ENCODE results near the gene UTP4. TPM values are rescaled to one million over a fixed set of nuclear protein-coding genes. Genes with fewer than 3 reads are reported as not detected.
"Not testable (repeated sequence)": the region's sequence is repeated elsewhere in the genome, so short reads cannot be mapped to it uniquely, and the experiment has no call there.

Gene UTP4
- total and polyA plus RNA-seq, 2 of the 8 experiments (the other 6 are each of a cell fraction or from before 2014, with no cell fraction given), result 101 to 118 TPM

- FAIRE-seq; H3K23me2 ChIP-seq (ENCODE audit: low read depth, low read length); H3K9ac ChIP-seq (replicated peaks in 1 of 4; ENCODE audit: extremely low read depth in 1 of 4, low read depth in 3 of 4, low read length in 3 of 4); H3K4ac ChIP-seq (replicated peaks; ENCODE audit: insufficient read length, low read depth, low read length); H3K4me1 ChIP-seq (replicated peaks in 1 of 4; ENCODE audit: control insufficient read depth in 3 of 4, insufficient read depth in 4 of 4, low read length in 3 of 4); H3K4me2 ChIP-seq (ENCODE audit: insufficient read depth in 1 of 2, low read depth in 2 of 2, low read length in 2 of 2); H4K5ac ChIP-seq (ENCODE audit: insufficient read length, low read depth, low read length); H3K4me3 ChIP-seq (ENCODE audit: extremely low read depth in 1 of 4, insufficient read depth in 2 of 4, low read depth in 3 of 4, low read length in 4 of 4); DNase-seq (ENCODE audit: low read depth in 1 of 2, low spot score in 2 of 2); H3K14ac ChIP-seq (ENCODE audit: insufficient read length); H3K27me3 ChIP-seq (replicated peaks in 1 of 4; ENCODE audit: control insufficient read depth in 3 of 4, extremely low read depth in 1 of 4, insufficient read depth in 3 of 4, low read length in 3 of 4); H3K79me2 ChIP-seq (ENCODE audit: control insufficient read depth in 1 of 2, insufficient read depth in 2 of 2, low read length in 2 of 2); H3K23ac ChIP-seq (ENCODE audit: insufficient read length); H2BK15ac ChIP-seq (ENCODE audit: low read length); H4K91ac ChIP-seq (replicated peaks; ENCODE audit: insufficient read length, low read length); H4K8ac ChIP-seq (ENCODE audit: extremely low read depth, insufficient read depth, low read length); H2BK20ac ChIP-seq (ENCODE audit: low read length); H2AFZ ChIP-seq (ENCODE audit: low read length); H3K27ac ChIP-seq (ENCODE audit: low read depth, low read length); H2BK5ac ChIP-seq (ENCODE audit: low read depth, low read length); H2BK12ac ChIP-seq (ENCODE audit: low read depth, low read length); H3K18ac ChIP-seq (ENCODE audit: extremely low read depth, low read length); H3K79me1 ChIP-seq (ENCODE audit: low read depth, low read length); H4K20me1 ChIP-seq (replicated peaks in 1 of 2; ENCODE audit: control insufficient read depth in 1 of 2, insufficient read depth in 2 of 2, low read length in 2 of 2); H3K9me3 ChIP-seq (ENCODE audit: insufficient read depth in 2 of 2, low read depth in 1 of 2, low read length in 1 of 2); H2AK5ac ChIP-seq (ENCODE audit: low read depth, low read length); H3K56ac ChIP-seq (replicated peaks; ENCODE audit: insufficient read length, low read depth, low read length); H2BK120ac ChIP-seq (replicated peaks; ENCODE audit: low read depth, low read length): not testable (repeated sequence)
- ChIA-PET CTCF (ENCODE audit: partially characterized antibody) (interaction anchor here (0.6 to 5.4 kb wide), 30 partner anchors 9 to 785 kb away, joined by 3 to 65 read pairs (median 3); partner anchors contain the start of gene PDF), POLR2A (ENCODE audit: partially characterized antibody) (interaction anchor here (1.0 to 1.3 kb wide), 2 partner anchors 10 to 177 kb away, joined by 3 read pairs; no protein-coding TSS in a partner anchor)
- peaks cover 26 to 58% (median 44%) of the 10 kb centered on the region in 4 experiments for H3K36me3 ChIP-seq (ENCODE audit: control insufficient read depth in 2 of 4, insufficient read depth in 4 of 4, low read length in 3 of 4)
- 97% methylated on average over 9 of the region's 9 CpGs; no CpG with 5 or more reads in 1 of the 2 experiments for WGBS, 2 experiments (ENCODE audit: extremely low coverage in 1 of 2, insufficient coverage in 1 of 2, insufficient read length in 1 of 2, insufficient replicate concordance in 2 of 2, low coverage in 1 of 2, low lambda C conversion rate in 2 of 2, missing lambda C conversion rate in 1 of 2)
These were observed 17.2 kb downstream of the UTP4 start for GRCh38 chr16:69149621-69150020.

Measured in H1 (cell line).